Mucosa of gallbladder (tissue), 1 donor: ENCODE data around the gene MMS19. TPM values are rescaled to one million over a fixed set of nuclear protein-coding genes. Genes with fewer than 3 reads are reported as not detected.
"Not testable (repeated sequence)": the region's sequence is repeated elsewhere in the genome, so short reads cannot be mapped to it uniquely, and the experiment has no call there.

ENCODE experiments used
- DNase-seq: peaks from one replicate; pipeline ENCODE4 v3.0.0-alpha.2; 2020; ENCODE audit warnings: low spot score
- total RNA-seq: library from RNA; stranded (reverse); gene quantifications from one replicate; pipeline ENCODE4 v1.2.1, GENCODE V29; 2021
- donor health status: DM: no; HTN: no; CAD: no.

Gene MMS19
- total RNA-seq, 1 donor from 2014 or later: 48.1 TPM

DNA sequence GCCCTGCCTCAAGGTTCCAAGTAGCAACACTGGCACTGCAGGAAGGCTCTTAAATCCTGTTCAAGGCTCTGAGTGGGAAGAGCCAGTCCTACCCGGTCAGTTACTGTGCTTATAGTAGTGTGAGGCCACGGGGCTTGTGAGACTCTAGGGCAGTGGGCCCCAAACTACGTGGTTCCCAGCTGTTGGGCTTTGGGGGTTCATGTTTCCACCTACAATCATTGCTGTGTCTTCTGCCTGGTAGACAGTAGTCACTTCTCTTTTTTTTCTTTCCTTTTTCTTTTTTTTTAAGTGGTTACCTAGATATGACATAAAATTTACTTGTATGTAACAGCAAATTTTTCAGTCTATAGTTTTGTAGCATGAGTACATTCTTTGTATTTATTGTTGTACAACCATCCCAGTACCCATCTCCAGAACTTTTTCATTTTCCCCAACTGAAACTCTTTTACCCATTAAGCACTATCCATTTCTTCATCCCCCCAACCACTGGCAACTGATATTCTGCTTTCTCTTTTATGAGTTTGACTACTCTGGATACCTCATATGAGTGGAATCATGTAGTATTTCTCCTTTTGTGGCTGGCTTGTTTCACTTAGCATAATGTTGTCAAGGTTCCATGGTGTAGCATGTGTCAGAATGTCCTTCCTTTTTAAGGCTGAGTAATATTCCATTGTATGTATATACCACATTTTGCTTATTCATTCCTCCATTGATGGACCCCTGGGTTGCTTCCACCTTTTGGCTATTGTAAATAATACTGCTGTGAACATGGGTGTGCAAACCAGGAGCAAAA lies 8.2 kb upstream of the MMS19 start:
- no peak for DNase-seq

DNA sequence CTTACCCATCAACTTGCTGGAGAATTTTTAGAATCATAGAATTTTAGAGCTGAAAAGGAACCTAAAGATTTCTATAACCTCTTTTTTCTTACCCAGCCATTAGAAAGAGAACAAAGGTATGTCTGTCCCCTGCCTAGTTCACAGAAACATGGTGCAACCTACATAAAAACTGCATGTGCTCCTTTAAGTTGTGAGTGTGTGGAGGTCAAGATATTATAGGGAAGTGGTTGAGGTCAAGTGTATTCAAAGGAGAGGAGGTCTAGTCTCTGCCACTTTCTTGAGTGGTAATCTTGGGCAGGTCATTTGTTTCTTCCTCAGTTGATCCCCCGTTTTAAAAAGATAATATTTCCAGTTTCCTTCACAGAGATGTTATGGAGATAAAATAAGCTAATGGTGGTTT lies 6.9 kb upstream of the MMS19 start:
- no peak for DNase-seq

DNA sequence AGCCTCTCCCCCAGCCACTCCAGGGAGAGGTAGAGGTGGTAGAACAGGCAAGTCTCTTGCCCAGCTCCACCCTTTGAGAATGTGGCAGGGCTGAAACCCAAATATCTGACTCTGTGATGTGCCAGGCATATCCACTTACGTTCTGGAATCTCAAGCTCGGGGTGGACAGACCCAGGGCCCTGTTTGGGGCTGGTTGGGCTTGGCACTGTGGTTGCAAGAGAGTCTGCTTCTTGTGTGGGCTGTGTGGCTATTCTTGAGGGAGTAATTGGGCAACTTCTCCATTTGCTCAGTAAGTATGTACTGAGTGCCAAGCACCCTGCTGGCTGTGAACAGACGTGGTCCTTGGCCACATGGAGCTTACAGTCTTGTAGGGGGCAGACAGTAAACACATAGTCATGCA lies 5.2 kb upstream of the MMS19 start:
- no peak for DNase-seq

DNA sequence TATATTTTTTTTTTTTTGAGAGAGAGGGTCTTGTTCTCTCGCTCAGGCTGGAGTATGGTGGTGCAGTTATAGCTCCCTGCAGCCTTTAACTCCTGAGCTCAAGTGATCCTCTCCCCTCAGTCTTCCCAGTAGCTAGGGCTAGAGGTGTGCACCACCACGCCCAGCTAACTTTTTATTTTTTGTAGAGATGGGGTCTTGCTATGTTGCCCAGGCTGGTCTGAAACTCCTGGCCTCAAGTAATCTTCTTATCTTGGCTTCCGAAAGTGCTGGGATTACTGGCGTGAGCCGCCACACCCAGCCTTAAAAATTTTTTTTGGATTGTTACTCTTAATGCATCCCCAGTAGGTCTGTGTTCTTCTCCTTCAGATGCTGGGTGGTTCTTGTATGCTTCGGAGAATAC lies 4.7 kb upstream of the MMS19 start:
- DNase-seq: no peak

DNA sequence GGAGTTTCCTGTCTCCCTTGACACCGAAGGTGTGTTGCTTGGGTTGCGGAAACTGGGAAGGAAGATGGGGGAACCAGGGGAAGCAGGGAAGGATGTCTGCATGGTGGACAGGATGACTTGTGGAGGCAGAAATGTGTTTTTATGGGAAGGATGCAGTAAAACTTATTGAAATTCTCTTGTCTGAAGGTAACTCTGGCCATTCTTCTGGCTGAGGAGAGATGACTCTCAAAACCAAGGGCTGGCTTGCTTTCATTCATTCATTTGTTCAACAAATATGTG lies 2.0 kb upstream of the MMS19 start:
- DNase-seq: no peak

DNA sequence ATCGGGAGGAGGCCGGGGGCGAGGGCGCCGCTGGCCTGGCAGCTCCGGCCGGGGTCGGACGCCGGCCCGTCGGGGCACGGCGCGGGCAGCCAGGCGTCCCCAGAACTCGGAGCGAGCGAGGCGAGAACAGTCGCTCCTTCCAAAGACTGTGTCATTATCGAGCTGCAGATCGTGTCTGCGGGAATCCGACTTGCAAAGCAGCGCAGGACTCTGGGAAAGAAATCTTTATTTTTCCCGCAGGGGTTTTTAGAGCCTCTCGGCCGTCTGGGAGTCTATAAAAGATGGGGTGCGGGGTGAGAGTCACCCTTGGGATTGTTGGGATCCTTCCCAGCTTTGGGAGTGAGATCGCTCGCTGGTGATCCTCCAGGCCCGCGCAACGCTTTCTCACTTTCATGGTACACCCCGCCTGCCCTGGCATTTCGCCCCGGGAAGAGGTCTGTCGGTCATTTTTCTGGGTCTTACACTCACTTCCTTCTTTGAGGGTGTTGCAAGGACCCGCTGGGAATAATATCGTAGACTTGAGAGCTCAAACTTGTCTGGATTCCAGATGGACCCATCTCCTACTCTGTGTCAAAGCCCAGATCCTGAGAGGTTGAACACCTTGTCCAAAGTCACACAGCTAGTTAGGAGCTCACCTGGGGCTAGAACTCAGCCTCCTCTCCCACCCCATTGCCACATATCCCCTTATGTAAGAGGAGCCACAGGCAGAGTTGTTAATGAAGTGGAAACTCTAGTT lies 1.5 kb upstream of the MMS19 start:
- DNase-seq: peak; percentile 46

DNA sequence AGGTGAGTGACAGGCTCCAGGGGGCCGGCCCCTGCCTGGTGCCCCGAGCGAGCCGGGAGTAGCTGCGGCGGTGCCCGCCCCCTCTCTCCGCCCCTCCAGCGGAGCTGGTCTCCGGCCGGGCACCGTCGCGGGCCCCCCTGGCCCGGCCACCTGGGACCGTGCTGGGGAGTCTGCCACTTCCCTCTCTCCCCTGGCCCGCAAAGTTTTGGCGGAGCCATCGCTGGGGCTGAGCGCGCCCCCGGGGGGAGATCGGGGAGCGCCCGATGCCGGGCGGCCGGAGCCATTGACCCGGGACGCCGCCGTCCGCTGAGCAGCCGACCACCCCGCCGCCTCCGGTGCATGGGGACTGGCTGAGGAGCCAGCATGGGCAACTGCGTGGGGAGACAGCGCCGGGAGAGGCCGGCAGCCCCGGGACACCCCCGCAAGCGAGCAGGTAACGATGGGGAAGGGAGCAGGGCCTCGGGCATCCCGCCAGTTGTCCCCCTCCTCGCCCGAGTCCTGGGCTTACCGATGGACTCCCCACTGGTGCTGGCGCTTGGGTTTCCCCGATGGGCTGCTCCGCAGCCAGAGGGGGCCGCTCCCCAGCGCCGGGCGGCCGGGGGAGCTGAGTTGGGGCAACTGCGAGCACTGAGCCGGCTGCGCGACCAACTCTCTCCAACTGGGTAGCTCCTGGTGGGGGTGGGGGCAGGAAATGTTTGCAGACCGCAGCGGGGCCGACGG lies 779 bp upstream of the MMS19 start, which contains the start of gene UBTD1:
UBTD1 (plus strand) TSS at position 84 of the 720 bp plus-strand sequence; CDS start at position 364, 280 bp downstream.
- DNase-seq: peak; percentile 45

DNA sequence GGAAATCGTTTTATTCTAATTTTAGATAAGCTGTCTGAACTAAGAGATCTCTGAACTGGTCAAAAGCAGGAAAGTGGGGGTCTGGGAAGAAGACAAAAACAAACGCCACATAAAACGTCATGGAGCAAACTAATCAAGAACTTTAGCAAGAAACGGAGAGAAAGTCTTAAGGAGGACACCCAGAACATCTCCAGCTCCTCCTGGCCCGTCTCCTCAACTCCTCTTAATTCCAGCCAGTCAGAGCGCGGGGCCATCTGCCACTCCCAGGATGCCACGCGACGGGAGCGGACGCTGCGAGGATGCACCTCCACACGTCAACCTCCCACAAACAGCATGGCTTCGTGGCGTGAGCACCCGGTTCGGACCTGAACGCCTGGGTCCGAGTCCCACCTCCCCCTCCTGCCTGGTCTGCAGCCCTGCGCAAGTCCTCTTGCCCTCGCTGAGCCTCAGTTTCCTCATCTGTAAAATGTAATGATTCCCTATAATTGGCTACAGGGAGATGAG lies 598 bp downstream of the MMS19 start:
- peak; percentile 74 for DNase-seq

DNA sequence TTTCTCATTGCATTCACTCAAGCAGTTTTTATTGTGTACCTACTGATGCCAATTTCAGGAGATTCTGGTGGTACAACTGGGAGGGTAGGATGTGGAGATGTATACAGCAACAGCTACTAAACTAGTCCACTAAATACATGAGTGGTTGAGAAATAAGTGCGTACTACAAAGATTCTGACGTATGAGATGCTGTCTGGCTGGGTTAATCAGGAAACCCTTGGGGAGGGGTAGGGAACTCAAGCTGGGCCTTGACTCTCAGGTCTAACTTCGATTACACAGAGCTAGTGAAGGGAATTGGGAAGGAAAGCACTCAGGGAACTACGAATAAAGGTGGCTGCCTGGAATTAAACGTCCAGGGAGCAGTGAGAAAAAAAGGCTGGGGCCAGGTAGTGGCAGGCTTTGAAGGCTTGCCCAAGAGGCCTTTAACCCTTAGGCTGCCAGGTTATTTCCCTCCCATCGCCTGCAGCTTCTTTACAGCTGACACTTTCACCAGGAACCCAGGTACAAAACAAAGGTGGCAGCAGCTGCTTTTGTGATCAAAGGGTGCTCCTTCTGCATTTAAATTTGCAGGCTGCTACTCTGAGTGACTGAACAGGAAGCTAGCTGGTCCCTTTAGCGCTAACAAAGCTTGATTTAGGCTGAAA lies 3.2 kb downstream of the MMS19 start:
- no peak for DNase-seq

DNA sequence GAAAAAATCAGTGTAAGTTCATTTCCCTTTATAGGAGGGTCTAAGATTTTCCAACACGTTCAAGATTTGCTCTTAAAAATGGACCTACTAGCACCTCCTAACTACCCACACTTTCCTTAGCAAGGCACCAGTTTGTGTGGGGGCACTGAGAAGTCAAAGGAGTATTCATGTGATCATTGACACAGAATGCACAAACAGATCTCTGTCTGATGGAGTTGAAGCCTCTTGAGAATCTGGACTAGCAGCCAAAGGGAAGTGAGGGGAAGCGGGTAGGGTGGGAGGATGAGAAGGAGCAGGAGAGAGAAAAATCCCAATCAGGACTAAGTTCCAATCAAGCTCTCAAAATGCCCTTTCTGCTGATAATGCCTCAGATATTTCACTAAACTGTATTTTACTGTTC lies 4.1 kb downstream of the MMS19 start:
- DNase-seq: no peak

DNA sequence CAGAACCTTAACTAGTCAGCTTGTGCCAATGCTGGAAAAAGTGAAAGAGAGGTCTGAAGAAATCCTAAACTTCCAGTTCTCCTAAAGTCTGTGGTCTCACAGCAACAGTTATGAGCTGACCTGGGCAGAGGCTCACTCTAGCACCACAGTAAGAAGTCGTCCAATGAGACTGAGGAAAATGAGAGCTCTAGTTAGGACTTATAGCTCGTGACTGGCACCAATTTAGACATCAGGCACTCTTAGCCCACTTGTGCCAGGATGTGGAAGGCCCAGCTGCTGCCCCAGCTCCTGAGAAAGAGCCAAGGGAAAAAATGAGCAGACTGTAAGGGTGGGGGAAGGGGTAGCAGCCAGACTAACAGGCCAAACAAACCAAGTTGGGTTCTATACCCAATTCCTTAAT lies 7.6 kb downstream of the MMS19 start:
- no peak for DNase-seq

DNA sequence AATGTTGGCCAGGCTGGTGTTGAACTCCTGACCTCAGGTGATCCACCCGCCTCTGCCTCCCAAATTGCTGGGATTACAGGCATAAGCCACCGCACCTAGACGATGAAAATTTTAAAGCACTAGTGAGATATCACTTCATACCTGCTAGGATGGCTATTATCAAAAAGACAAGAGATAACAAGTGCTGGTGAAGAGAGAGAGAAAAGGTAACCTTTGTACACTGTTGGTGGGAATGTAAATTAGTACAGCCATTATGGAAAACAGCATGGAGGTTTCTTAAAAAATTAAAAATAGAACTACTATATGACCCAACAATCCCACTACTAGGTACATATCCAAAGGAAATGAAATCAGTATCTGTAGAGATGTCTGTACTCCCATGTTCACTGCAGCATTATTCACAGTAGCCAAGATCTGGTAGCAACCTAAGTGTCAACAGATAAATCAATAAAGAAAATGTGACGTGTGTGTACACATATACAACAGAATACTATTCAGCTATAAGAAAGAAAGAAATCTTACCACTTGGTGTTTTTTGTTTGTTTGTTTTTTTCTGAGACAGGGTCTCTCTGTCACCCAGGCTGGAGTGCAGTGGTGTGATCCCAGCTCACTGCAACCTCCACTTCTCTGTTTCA lies 12.5 kb downstream of the MMS19 start:
- no peak for DNase-seq

DNA sequence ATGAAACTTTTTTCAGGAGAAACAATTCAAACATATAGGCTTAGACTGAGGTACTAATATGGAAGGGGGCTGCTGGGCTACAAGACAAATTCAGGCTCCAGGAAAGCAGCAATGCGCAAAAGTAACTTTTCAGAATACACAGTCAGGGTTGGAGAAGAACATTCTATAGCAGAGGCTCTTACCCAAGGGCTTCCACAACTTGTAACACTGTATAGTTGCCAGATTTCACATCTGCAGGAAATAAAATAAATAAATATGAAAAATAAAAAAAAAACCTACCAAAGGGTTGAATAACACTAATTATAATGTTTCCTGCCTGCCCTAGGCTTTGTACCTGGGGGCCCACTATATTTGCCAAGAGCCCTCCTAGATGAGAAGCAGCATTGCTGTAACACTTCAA lies 14.3 kb downstream of the MMS19 start:
- no peak for DNase-seq

DNA sequence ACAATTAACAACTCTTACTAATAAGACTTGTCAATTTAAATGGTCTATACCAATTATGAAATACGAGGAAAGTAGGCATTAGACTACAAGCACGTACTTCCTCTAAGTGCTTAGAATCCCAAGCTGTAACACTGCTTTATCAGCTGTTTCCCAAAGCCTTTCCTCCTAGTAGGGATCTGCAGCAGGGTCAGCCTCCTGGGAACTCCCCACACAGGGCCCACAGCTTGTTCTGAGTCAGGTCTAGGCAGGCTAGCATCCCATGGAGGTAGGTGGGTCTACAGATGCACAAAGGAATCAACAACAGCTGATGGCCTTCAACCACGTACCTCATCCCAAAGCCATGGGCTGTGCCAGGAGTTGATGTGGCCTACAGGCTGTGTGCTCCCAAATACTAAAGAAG lies 14.7 kb downstream of the MMS19 start:
- no peak for DNase-seq

DNA sequence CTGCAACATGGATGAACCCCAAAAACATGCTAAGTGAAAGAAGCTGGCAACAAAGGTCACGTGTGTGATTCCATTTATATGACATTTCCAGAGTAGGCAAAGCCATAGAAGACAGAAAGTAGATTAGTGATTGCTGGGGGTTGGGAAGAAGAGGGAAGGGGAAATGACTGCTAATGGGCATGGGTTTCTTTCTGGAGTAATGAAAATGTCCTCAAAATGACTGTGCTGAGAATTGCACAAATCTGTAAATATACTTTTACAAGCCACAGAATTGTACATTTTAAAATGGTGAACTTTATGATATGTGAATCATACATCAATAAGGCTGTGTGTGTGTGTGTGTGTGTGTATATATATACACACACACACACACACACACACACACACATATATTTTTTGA lies 15.8 kb downstream of the MMS19 start:
- DNase-seq: no peak

DNA sequence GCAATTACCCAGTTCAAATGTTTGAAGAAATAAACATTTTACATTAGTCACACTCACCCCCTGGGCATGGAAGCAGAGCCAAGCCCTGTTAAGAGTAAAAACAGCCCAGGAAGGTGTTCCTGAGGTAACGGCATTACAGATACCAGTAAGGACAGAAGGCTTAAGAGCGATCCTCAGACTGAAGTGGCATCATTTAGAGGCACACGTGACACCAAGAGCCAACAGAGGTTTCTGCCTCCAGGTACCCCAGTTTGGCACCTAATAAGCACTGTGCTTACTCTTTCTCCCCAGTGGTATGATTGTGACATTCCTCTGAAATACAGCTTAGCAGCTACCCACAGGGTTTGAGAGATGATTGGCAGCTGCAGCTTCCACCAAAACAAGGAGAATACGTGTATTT lies 17.2 kb downstream of the MMS19 start:
- no peak for DNase-seq

DNA sequence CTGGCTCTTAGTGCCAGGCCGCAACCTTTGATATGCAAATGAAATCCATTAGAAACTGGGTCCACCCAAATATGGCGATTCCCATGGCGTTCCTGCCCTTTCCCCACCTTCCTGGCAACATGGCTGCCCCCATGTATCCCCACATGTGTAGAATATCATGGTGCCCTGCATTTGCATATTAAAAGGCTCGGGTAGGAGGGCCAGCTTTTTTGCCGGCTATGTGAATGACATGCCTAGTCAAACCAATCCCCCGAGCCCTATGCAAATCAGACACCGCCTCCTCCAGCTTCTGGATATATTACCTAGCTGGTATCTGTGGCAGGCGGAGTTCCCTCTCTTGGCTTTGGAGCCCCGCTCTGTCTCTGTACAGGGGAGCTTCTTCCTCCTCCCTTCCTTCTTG lies 18.3 kb downstream of the MMS19 start:
- no peak for DNase-seq

DNA sequence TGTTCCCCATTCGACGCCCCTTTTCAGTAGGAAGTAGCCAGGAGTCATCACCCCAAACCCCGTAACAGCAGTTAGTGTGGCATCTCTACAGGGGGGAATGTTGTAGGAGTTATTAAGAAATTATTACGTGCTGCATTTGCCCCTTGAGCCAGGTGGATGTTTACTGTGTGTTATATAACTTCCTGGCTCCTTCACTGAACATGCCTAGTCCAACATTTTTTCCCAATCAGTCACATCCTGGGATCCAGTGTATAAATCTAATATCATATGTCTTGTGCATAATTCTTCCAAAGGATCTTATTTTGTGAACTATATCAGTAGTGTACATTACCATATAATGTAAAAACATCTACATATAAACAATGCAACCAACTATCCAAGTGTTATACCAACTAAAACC lies 18.8 kb downstream of the MMS19 start:
- not testable (repeated sequence) for DNase-seq

DNA sequence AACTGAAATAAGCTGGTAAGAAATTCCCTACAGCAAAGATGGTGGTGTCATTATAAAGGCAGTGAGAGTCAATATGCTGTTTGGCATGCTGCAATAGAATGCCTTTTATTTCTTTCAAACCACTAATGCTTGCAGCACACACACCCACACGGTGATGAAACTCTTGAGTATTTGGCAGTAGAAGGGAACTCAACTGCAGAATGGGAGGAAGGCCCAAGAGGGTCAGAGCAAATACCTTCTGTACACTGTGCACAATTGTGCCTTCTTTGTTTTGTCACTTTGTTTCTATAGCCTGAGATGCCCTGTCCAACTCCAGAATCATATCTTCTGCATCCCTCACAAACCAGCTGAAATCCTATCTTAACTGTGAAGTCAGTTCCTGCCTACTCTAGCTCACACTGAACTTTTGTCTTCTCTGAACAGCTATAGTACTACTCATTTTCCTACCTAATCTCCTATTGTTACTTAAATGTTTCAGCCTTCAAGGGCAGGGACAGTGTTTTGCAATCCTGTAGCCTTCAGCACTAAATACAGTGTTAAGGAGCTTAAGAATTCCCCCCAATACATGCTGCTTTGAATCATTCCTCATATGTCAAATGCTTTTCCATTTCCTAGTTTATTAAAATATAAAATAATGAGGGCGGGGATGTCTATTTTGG lies 22.2 kb downstream of the MMS19 start:
- no peak for DNase-seq

DNA sequence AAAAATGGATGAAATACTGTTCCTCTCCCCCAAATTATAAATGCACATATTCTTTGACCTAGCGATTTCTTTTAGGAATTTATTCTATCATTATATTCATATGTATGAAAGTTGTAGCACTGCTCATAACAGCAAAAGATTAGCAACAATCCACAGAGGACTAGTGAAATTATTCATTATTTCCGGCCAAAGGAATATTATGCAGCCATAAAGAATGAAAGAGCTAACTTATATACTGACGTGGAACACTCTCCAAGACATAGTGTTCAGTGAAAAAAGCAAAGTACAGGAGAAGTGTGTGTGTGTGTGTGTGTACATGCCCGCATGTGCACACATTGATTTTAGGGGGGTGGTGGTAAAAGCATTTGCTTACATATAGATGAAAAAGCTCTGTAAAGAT lies 23.3 kb downstream of the MMS19 start:
- DNase-seq: no peak

DNA sequence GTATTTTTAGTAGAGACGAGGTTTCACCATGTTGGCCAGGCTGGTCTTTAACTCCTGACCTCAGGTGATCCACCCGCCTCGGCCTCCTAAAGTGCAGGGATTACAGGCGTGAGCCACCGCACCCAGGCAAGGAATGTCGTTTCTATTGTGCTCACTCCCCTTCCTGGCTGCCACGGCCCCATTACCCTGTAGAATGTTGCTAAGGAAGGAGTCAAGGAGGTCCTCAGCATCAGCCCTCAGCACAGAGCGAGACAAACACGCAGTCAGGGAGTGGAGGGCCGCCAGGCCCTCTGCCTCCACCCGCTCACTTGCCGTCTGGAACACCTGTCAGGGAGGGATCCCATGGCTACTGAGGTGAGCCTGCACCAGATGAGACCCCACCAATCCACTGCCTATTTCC lies 29.4 kb downstream of the MMS19 start:
- not testable (repeated sequence) for DNase-seq
